Nephron progenitor cell (in vitro differentiated cells): ENCODE data around the gene FBXL12.

Experiments
- DNase-seq: peaks from one replicate; pipeline ENCODE4 v3.0.0; 2021
- H3K27ac Mint-ChIP-seq: 2 replicates; pipeline ENCODE4 v1.8.0; 2021; ENCODE audit warnings: mild to moderate bottlenecking, moderate library complexity, mixed read lengths
- H3K27me3 Mint-ChIP-seq: 2 replicates; pipeline ENCODE4 v1.8.0; 2021; ENCODE audit warnings: mild to moderate bottlenecking, low read depth, mixed read lengths; ENCODE audit not compliant: poor library complexity
- H3K36me3 Mint-ChIP-seq: 2 replicates; pipeline ENCODE4 v1.8.0; 2021; ENCODE audit warnings: low read depth, mixed read lengths
- H3K4me1 Mint-ChIP-seq: 2 replicates; pipeline ENCODE4 v1.8.0; 2021; ENCODE audit warnings: mixed read lengths
- H3K4me3 Mint-ChIP-seq: 2 replicates; pipeline ENCODE4 v1.8.0; 2021; ENCODE audit warnings: mild to moderate bottlenecking, moderate library complexity, mixed read lengths
- H3K9me3 Mint-ChIP-seq: 2 replicates; pipeline ENCODE4 v1.8.0; 2021; ENCODE audit warnings: mild to moderate bottlenecking, moderate library complexity, mixed read lengths
- TF ChIP-seq, protein P1 (sequence below): fragments of 200-600 bp; sonication (generic); IDR thresholded peaks from 2 replicates; pipeline ENCODE4 v1.5.0; 2021; ENCODE audit warnings: antibody characterized with exemption

Gene FBXL12, protein sequence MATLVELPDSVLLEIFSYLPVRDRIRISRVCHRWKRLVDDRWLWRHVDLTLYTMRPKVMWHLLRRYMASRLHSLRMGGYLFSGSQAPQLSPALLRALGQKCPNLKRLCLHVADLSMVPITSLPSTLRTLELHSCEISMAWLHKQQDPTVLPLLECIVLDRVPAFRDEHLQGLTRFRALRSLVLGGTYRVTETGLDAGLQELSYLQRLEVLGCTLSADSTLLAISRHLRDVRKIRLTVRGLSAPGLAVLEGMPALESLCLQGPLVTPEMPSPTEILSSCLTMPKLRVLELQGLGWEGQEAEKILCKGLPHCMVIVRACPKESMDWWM

DNA sequence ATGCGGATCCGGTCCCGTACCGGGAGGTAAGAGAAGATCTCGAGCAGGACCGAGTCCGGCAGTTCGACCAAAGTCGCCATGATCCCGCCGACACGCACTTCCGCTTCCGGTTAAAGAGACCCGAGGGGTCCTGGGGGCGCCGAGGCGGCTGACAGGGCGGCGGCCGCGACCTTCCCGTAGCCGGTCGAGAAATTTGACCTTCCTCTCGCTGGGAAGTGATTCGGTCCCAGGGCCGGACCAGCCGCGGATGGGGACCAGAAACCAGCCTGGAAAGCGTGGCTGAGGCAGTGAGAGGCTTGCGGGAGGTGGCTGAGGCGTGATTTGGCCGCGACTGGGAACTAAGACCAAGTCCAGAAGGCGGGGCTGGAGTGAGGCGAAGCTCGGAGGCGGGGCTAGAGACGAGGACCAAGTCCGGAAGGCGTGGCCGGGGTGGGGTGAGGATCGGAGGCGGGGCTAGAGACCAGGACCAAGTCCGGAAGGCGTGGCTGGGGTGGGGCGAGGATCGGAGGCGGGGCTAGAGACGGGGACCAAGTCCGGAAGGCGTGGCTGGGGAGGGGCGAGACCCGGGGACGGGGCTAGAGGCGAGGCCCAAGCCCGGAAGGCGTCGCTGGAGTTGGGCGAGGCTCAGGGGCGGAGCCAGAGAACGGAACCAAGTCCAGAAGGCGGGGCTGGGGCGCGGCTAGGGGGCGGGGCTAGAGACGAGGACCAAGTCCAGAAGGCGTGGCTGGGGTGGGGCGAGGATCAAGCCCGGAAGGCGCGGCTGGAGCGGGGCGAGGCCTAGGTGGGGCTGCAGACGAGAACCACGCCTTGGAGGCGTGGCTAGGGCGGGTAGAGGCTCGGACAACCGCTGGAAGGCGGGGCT, at the start of gene FBXL12:
TSS of gene FBXL12 (minus strand) at position 346 of the 862 bp plus-strand sequence. CDS start at position 80, 266 bp downstream.
- Mint-ChIP-seq H3K36me3 (peaks cover 31% of the 10 kb centered on the region), H3K27me3 (no peaks in the 10 kb centered on the region), H3K4me3 (peak within 1 kb of the TSS; percentile 89), H3K9me3 (peaks cover 28% of the 10 kb centered on the region), H3K27ac (peak within 1 kb of the TSS; percentile 97), H3K4me1 (peaks cover 26% of the 10 kb centered on the region)
- DNase-seq = peak; percentile 100
- TF ChIP-seq, protein P1, sequence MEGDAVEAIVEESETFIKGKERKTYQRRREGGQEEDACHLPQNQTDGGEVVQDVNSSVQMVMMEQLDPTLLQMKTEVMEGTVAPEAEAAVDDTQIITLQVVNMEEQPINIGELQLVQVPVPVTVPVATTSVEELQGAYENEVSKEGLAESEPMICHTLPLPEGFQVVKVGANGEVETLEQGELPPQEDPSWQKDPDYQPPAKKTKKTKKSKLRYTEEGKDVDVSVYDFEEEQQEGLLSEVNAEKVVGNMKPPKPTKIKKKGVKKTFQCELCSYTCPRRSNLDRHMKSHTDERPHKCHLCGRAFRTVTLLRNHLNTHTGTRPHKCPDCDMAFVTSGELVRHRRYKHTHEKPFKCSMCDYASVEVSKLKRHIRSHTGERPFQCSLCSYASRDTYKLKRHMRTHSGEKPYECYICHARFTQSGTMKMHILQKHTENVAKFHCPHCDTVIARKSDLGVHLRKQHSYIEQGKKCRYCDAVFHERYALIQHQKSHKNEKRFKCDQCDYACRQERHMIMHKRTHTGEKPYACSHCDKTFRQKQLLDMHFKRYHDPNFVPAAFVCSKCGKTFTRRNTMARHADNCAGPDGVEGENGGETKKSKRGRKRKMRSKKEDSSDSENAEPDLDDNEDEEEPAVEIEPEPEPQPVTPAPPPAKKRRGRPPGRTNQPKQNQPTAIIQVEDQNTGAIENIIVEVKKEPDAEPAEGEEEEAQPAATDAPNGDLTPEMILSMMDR = no peak

DNA sequence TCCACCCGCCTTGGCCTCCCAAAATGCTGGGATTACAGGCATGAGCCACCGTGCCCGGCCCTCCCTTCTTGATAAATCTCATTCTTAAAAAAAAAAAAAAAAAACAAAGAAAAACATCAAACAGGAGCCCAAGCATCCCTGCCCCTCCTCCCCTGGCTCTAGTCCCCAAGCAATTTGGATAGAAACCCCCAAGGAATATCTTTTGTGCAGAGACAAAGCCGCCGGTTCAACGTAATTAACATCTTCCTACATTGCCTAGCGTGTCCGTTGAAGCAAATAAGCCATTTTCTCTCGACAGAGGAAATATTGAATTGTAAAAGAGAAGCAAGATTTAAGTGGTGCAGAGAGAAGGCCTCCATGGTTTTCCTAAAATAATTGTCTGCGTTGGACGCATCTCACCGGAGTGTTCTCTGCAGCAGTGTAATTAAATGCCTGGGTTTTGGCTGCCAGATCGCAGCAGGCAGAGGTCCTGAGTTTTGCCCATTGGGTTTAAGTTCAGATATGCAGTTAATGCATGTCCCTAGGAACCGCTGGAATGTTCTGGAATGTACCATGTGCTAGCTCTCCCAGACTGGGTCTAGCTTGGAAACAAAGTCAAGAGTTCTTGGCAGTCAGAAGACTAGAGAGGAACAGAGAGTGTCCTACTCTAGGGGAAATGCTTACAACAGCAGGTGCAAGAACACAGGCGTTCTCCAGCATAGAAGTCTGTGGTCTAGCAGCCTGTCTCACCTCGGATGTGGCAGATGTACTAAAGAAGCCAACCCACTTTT, 47.0 kb upstream of the FBXL12 start:
- no peak for DNase-seq
- Mint-ChIP-seq H3K36me3 (no peaks in the 10 kb centered on the region), H3K9me3 (no peaks in the 10 kb centered on the region), H3K27ac (no peak overlapping the region), H3K27me3 (peaks cover 6% of the 10 kb centered on the region), H3K4me1 (peaks cover 31% of the 10 kb centered on the region), H3K4me3 (no peak overlapping the region)
- TF ChIP-seq, protein P1 = no peak

DNA sequence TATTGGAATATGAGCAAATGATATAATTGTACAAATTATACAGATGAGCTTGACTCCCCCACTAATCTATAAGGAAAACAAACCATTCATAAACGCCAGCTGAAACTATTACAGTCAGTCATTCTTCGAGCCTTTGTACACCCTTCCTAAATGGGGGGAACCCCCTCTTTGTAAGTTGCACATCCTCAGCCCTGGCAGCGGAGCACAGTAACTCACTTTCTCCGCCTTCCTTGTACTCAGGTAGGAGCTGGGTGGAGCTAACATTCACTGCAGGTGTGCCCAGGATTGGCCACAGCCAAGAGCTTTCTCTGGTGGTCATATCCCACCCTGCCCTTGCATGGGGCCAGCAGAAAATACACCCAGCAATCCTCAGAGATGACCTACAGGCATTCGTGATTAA, 44.9 kb upstream of the FBXL12 start:
- no peak overlapping the region for H3K27ac Mint-ChIP-seq
- no peaks in the 10 kb centered on the region for H3K9me3 Mint-ChIP-seq
- no peaks in the 10 kb centered on the region for H3K36me3 Mint-ChIP-seq
- peaks cover 6% of the 10 kb centered on the region for H3K27me3 Mint-ChIP-seq
- H3K4me1 Mint-ChIP-seq = peaks cover 31% of the 10 kb centered on the region
- H3K4me3 Mint-ChIP-seq = no peak overlapping the region
- TF ChIP-seq, protein P1 = no peak
- no peak for DNase-seq

DNA sequence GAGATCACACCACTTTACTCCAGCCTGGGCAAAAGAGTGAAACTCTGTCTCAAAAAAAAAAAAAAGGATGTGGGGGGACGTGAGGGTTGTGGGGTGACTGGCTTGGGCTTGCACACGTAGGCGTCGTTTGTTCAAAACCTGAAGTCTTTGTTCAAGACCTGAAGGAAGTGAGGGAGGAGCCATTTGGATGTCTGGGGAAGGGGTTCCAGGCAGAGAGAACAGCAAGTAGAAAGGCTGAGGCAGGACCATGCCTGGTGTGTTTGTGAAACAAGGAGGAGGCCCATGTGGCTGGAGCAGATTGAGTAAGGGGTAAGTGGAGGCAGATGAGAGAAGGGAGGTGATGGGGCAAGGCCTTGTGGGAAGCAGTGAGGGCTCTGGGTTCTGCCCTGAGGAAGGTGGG, 44.1 kb upstream of the FBXL12 start:
- DNase-seq = no peak
- Mint-ChIP-seq H3K4me1 (peaks cover 31% of the 10 kb centered on the region), H3K27me3 (peaks cover 6% of the 10 kb centered on the region), H3K9me3 (no peaks in the 10 kb centered on the region), H3K27ac (peak overlapping the region; percentile 76), H3K4me3 (no peak overlapping the region), H3K36me3 (peaks cover 4% of the 10 kb centered on the region)
- TF ChIP-seq, protein P1 = no peak

DNA sequence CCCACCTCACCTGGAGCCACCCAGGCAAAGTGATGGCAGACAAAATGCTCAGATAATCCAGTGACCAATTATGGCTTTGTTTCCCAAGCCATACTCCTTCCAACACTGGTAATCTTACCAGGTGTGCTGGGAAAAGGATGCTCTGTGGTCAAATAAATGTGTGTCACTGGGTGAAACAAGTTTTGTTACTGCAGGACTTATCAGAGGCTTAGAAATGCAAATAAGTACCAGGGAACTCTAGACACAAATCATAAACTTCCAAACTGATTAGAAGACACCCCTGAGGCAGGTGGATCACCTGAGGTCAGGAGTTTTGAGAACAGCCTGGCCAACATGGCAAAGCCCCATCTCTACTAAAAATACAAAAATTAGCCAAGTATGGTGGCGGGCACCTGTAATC, 42.6 kb upstream of the FBXL12 start:
- H3K4me3 Mint-ChIP-seq = no peak overlapping the region
- DNase-seq = no peak
- H3K36me3 Mint-ChIP-seq = peaks cover 18% of the 10 kb centered on the region
- H3K27ac Mint-ChIP-seq = no peak overlapping the region
- peaks cover 7% of the 10 kb centered on the region for H3K27me3 Mint-ChIP-seq
- peaks cover 36% of the 10 kb centered on the region for H3K4me1 Mint-ChIP-seq
- TF ChIP-seq, protein P1 = no peak
- H3K9me3 Mint-ChIP-seq = no peaks in the 10 kb centered on the region
